ENCODE data around the gene MAPKAPK3. TPM values are rescaled to one million over a fixed set of nuclear protein-coding genes. Genes with fewer than 3 reads are reported as not detected.
A peak's percentile ranks its signal among the peaks of the same experiment; 100 is the strongest.

MAPKAPK3 gene
- total RNA-seq, 1 donor = 55.2 TPM

- no peak overlapping the region for H3K4me3 ChIP-seq (ENCODE audit: low read depth, low read length)
- DNase-seq (ENCODE audit: low read depth) = peak; percentile 76
- peak; percentile 91 for TF ChIP-seq CTCF (IDR thresholded peaks at IDR 0.05; ENCODE audit: insufficient read depth, low read length)
These were observed 44.8 kb upstream of the MAPKAPK3 start for GRCh38 chr3:50572158-50572557.

GRCh38 chr3:50572801-50573371 is 44.1 kb upstream of the MAPKAPK3 start:
- DNase-seq (ENCODE audit: low read depth) = no peak

GRCh38 chr3:50573566-50574443 is 43.1 kb upstream of the MAPKAPK3 start:
- H3K4me3 ChIP-seq (ENCODE audit: low read depth, low read length) = no peak overlapping the region

More at GRCh38 chr3:50572801-50573371, 44.1 kb upstream of the MAPKAPK3 start:
- H3K4me3 ChIP-seq (ENCODE audit: low read depth, low read length) = no peak overlapping the region
- TF ChIP-seq CTCF (IDR thresholded peaks at IDR 0.05; ENCODE audit: insufficient read depth, low read length) = no peak

GRCh38 chr3:50574444-50574831 is 42.5 kb upstream of the MAPKAPK3 start:
- no peak for DNase-seq (ENCODE audit: low read depth)
- no peak for TF ChIP-seq CTCF (IDR thresholded peaks at IDR 0.05; ENCODE audit: insufficient read depth, low read length)
- no peak overlapping the region for H3K4me3 ChIP-seq (ENCODE audit: low read depth, low read length)

More at GRCh38 chr3:50573566-50574443, 43.1 kb upstream of the MAPKAPK3 start:
- no peak for DNase-seq (ENCODE audit: low read depth)
- TF ChIP-seq CTCF (IDR thresholded peaks at IDR 0.05; ENCODE audit: insufficient read depth, low read length) = no peak

- H3K4me3 ChIP-seq (ENCODE audit: low read depth, low read length) = no peak overlapping the region
- TF ChIP-seq CTCF (IDR thresholded peaks at IDR 0.05; ENCODE audit: insufficient read depth, low read length) = no peak
- peak; percentile 25 for DNase-seq (ENCODE audit: low read depth)
These were observed 41.6 kb upstream of the MAPKAPK3 start for GRCh38 chr3:50575372-50575771.

GRCh38 chr3:50577348-50577747 is 39.6 kb upstream of the MAPKAPK3 start:
- TF ChIP-seq CTCF (IDR thresholded peaks at IDR 0.05; ENCODE audit: insufficient read depth, low read length) = no peak
- H3K4me3 ChIP-seq (ENCODE audit: low read depth, low read length) = no peak overlapping the region
- no peak for DNase-seq (ENCODE audit: low read depth)

All from fibroblast of the aortic adventitia (primary cell).